IMR-90 (cell line): ENCODE results near the gene CYP2W1. TPM values are rescaled to one million over a fixed set of nuclear protein-coding genes. Genes with fewer than 3 reads are reported as not detected.

Experiments
- ATAC-seq: fragments of 200-7000 bp; cut with Tn5 transposase; 2 replicates; pipeline ENCODE4 v1.9.1; 2020; ENCODE audit warnings: low read depth, mild to moderate bottlenecking, moderate library complexity
- BruUV-seq: library from RNA; stranded (reverse); fragments of 400-500 nt; replicated peaks from 2 replicates; lab custom pipeline; 2021; lab: Mats Ljungman, UMichigan
- CTCF ChIA-PET: fragments of 300-600 bp; formaldehyde crosslinking; extraction: SDS; loops from one replicate; lab custom pipeline; 2021; ENCODE audit warnings: antibody characterized with exemption; lab: Yijun Ruan, JAX
- POLR2A ChIA-PET: fragments of 300-600 bp; sonication (Branson Sonifier 250); formaldehyde crosslinking; loops from one replicate; lab custom pipeline; 2022; ENCODE audit warnings: antibody characterized with exemption; ENCODE audit not compliant: unreplicated experiment; lab: Charles Lee
- DNase-seq: peaks from one replicate; pipeline ENCODE4 v3.0.0; 2013
- H2AFZ ChIP-seq: replicated peaks from 2 replicates; pipeline ENCODE3; 2013; ENCODE audit warnings: low read length, mild to moderate bottlenecking; ENCODE audit not compliant: poor library complexity
- H2AK5ac ChIP-seq: 2 replicates; pipeline ENCODE4 v1.6.1; 2013; ENCODE audit warnings: low read depth, low read length, inconsistent platforms
- H2AK9ac ChIP-seq: replicated peaks from 2 replicates; pipeline ENCODE3; 2013; ENCODE audit warnings: mild to moderate bottlenecking, low read depth, low read length, moderate library complexity; ENCODE audit not compliant: poor library complexity
- H2BK120ac ChIP-seq: 2 replicates; pipeline ENCODE4 v1.6.1; 2013; ENCODE audit warnings: low read depth, low read length, inconsistent platforms
- H2BK15ac ChIP-seq: 3 replicates; pipeline ENCODE4 v1.6.1; 2013; ENCODE audit warnings: low read depth, low read length, inconsistent platforms
- H2BK20ac ChIP-seq: 2 replicates; pipeline ENCODE4 v1.6.1; 2013; ENCODE audit warnings: low read depth, mild to moderate bottlenecking, inconsistent platforms, low read length, moderate library complexity
- H2BK5ac ChIP-seq: 2 replicates; pipeline ENCODE4 v1.6.1; 2013; ENCODE audit warnings: mild to moderate bottlenecking, low read depth, low read length, inconsistent platforms; ENCODE audit not compliant: poor library complexity, severe bottlenecking
- H3K14ac ChIP-seq: replicated peaks from 2 replicates; pipeline ENCODE4 v1.6.1; 2013; ENCODE audit warnings: low read depth, low read length, inconsistent platforms
- H3K18ac ChIP-seq: 2 replicates; pipeline ENCODE4 v1.6.1; 2013; ENCODE audit warnings: low read depth, low read length, control low read depth
- H3K23ac ChIP-seq: 2 replicates; pipeline ENCODE4 v1.6.1; 2013; ENCODE audit warnings: low read depth, low read length, inconsistent platforms
- H3K27ac ChIP-seq: 2 replicates; pipeline ENCODE4 v1.5.1; 2013; ENCODE audit warnings: mild to moderate bottlenecking, control low read depth, low read length; ENCODE audit not compliant: insufficient read depth
- H3K27me3 ChIP-seq: 2 replicates; pipeline ENCODE4 v1.6.1; 2013; ENCODE audit warnings: low read length; ENCODE audit not compliant: control insufficient read depth, insufficient read depth
- H3K36me3 ChIP-seq: 2 replicates; pipeline ENCODE4 v1.6.1; 2013; ENCODE audit warnings: low read length, mixed read lengths; ENCODE audit not compliant: control insufficient read depth, insufficient read depth
- H3K4ac ChIP-seq: 2 replicates; pipeline ENCODE4 v1.6.1; 2013; ENCODE audit warnings: low read depth, low read length, inconsistent platforms
- H3K4me1 ChIP-seq: 2 replicates; pipeline ENCODE4 v1.6.1; 2013; ENCODE audit warnings: low read length, mixed read lengths; ENCODE audit not compliant: control insufficient read depth, insufficient read depth
- H3K4me2 ChIP-seq: 2 replicates; pipeline ENCODE4 v1.6.1; 2013; ENCODE audit warnings: low read depth, mild to moderate bottlenecking, control low read depth, low read length, moderate library complexity
- H3K4me3 ChIP-seq: 2 replicates; pipeline ENCODE4 v1.5.1; 2013; ENCODE audit warnings: low read depth, mild to moderate bottlenecking, control low read depth, low read length, moderate library complexity; ENCODE audit not compliant: insufficient read depth
- H3K56ac ChIP-seq: 2 replicates; pipeline ENCODE4 v1.6.1; 2013; ENCODE audit warnings: low read length, inconsistent platforms; ENCODE audit not compliant: insufficient read depth; ENCODE audit errors: extremely low read depth
- H3K79me1 ChIP-seq, 2 experiments: 2 replicates each; pipeline ENCODE4 v1.6.1; 2013; ENCODE audit warnings: low read length in 2 of 2, inconsistent platforms in 1 of 2, low read depth in 1 of 2
- H3K9ac ChIP-seq: 2 replicates; pipeline ENCODE4 v1.6.1; 2013; ENCODE audit warnings: low read depth, low read length, control low read depth
- H3K9me1 ChIP-seq: 2 replicates; pipeline ENCODE4 v1.6.1; 2013; ENCODE audit warnings: low read length, inconsistent platforms; ENCODE audit not compliant: insufficient read depth
- H3K9me3 ChIP-seq: 2 replicates; pipeline ENCODE4 v1.6.1; 2013; ENCODE audit warnings: low read length; ENCODE audit not compliant: control insufficient read depth, insufficient read depth
- H4K20me1 ChIP-seq: 2 replicates; pipeline ENCODE4 v1.6.1; 2013; ENCODE audit warnings: low read length, inconsistent platforms; ENCODE audit not compliant: insufficient read depth
- H4K5ac ChIP-seq: 2 replicates; pipeline ENCODE4 v1.6.1; 2013; ENCODE audit warnings: mild to moderate bottlenecking, low read depth, low read length, control low read depth
- H4K8ac ChIP-seq, 2 experiments: 2 replicates each; pipeline ENCODE4 v1.6.1; 2013; ENCODE audit warnings: low read depth in 2 of 2, low read length in 2 of 2, control low read depth in 1 of 2, inconsistent platforms in 1 of 2
- H4K91ac ChIP-seq: 2 replicates; pipeline ENCODE4 v1.6.1; 2013; ENCODE audit warnings: low read depth, low read length, inconsistent platforms; ENCODE audit not compliant: insufficient read depth
- CHD1 ChIP-seq: IDR thresholded peaks from 2 replicates; pipeline ENCODE4 v1.6.1; 2012; ENCODE audit warnings: low read depth, low read length, improper control_type of control experiment
- CTCF ChIP-seq: conservative IDR thresholded peaks from 2 replicates; pipeline ENCODE4 v1.5.1; 2012; ENCODE audit warnings: mild to moderate bottlenecking, low read depth, low read length, improper control_type of control experiment
- MAZ ChIP-seq: IDR thresholded peaks from 2 replicates; pipeline ENCODE4 v1.6.1; 2012; ENCODE audit warnings: low read depth, mild to moderate bottlenecking, low read length, improper control_type of control experiment, moderate library complexity, borderline replicate concordance
- MXI1 ChIP-seq: IDR thresholded peaks from 2 replicates; pipeline ENCODE4 v1.6.1; 2012; ENCODE audit warnings: low read depth, mild to moderate bottlenecking, low read length, moderate library complexity, borderline replicate concordance
- POLR2A ChIP-seq: IDR thresholded peaks from 2 replicates; pipeline ENCODE4 v1.6.1; 2012; ENCODE audit warnings: mild to moderate bottlenecking, low read depth, low read length
- RAD21 ChIP-seq: IDR thresholded peaks from 2 replicates; pipeline ENCODE4 v1.6.1; 2012; ENCODE audit warnings: low read length, improper control_type of control experiment
- SMC3 ChIP-seq: fragments of 150-350 bp; IDR thresholded peaks from 2 replicates; pipeline ENCODE4 v1.6.1; 2016; ENCODE audit warnings: low read depth, mild to moderate bottlenecking, antibody characterized with exemption, low read length, moderate library complexity
- USF2 ChIP-seq: fragments of 150-350 bp; IDR thresholded peaks from 2 replicates; pipeline ENCODE4 v1.6.1; 2017; ENCODE audit warnings: mild to moderate bottlenecking, antibody characterized with exemption, low read length, low read depth
- WGBS, 2 experiments: methylation state at CpG; one replicate each; pipeline versions ENCODE4 v1.1.5 to v1.1.7; 2013; ENCODE audit warnings: missing lambda C conversion rate in 2 of 2; ENCODE audit not compliant: insufficient read length in 1 of 2; ENCODE audit errors: extremely low coverage in 2 of 2; 5-methylcytosine and 5-hydroxymethylcytosine counted together
- dilution Hi-C: fragments of 300-500 bp; cut with HindIII; formaldehyde crosslinking; loops from one replicate; pipeline ENCODE4 v1.14.3; 2018; ENCODE audit warnings: low sequenced_read_pairs; ENCODE audit not compliant: unreplicated experiment
- in situ Hi-C: fragments of 300-500 bp; cut with MboI; formaldehyde crosslinking; loops from 3 replicates; pipeline ENCODE4 v1.14.3; 2019; ENCODE audit warnings: low sequenced_read_pairs, inconsistent platforms, mixed read lengths
- intact Hi-C: fragments of 100-400 bp; cut with micrococcal nuclease; formaldehyde crosslinking; loops from 2 replicates; pipeline ENCODE4 v1.10.0; 2022
- polyA plus RNA-seq, 3 experiments: library from polyadenylated mRNA; depleted of rRNA; stranded (reverse); fragments of >200 nt; gene quantifications; 2 replicates each; pipeline ENCODE4 v1.2.3, GENCODE V29; 2012; ENCODE audit warnings: low replicate concordance in 1 of 3
- total RNA-seq: library from RNA; depleted of rRNA; stranded (reverse); fragments of >200 nt; gene quantifications from 2 replicates; pipeline ENCODE4 v1.2.3, GENCODE V29; 2012

Gene CYP2W1
- total and polyA plus RNA-seq, 2 of the 4 experiments (the other 2 are of a cell fraction), result not detected

GRCh38 chr7:992709-993607 is 10.0 kb downstream of the CYP2W1 start:
- in situ Hi-C loops, result loop anchor here (5.0 to 10.0 kb wide), 2 partner anchors 69 to 182 kb away; no protein-coding TSS in a partner anchor
- H3K4me2 ChIP-seq, result no peak overlapping the region
- H3K27ac ChIP-seq, result no peak overlapping the region

More at GRCh38 chr7:992709-993607, 10.0 kb downstream of the CYP2W1 start:
- H3K79me1 ChIP-seq, result no peaks in the 10 kb centered on the region
- H2AK9ac ChIP-seq, result peak overlapping the region; percentile 31
- no peak overlapping the region for H2BK120ac ChIP-seq
- H2BK5ac ChIP-seq, result no peak overlapping the region
- no peak overlapping the region for H3K23ac ChIP-seq
- peaks cover 2% of the 10 kb centered on the region; the same call in 1 of the 2 replicates for H3K36me3 ChIP-seq
- H3K9ac ChIP-seq, result no peak overlapping the region
- no peak overlapping the region for H4K91ac ChIP-seq
- peak; percentile 96 for ATAC-seq
- H3K56ac ChIP-seq, result no peak overlapping the region
- no peaks in the 10 kb centered on the region for H3K9me3 ChIP-seq
- H3K4ac ChIP-seq, result no peak overlapping the region
- no peaks in the 10 kb centered on the region for H3K4me1 ChIP-seq
- H3K27me3 ChIP-seq, result no peaks in the 10 kb centered on the region
- no peak overlapping the region for H3K18ac ChIP-seq
- BruUV-seq, result no TSS peak
- no peak overlapping the region for H4K8ac ChIP-seq
- H2AK5ac ChIP-seq, result no peak overlapping the region
- DNase-seq, result peak; percentile 95
- H4K5ac ChIP-seq, result no peak overlapping the region
- peaks cover 9% of the 10 kb centered on the region; the same call in 1 of the 2 replicates for H4K20me1 ChIP-seq
- POLR2A ChIA-PET, result no interaction called here
- H3K14ac ChIP-seq, result no peak overlapping the region
- no peak overlapping the region for H3K4me3 ChIP-seq
- dilution Hi-C loops, result no loop called here
- no peaks in the 10 kb centered on the region for H3K9me1 ChIP-seq
- intact Hi-C loops, result loop anchor here (1.0 to 2.0 kb wide), 3 partner anchors 72 to 183 kb away; no protein-coding TSS in a partner anchor
- 16% methylated on average over 24 of the region's 34 CpGs; no CpG with 5 or more reads in 1 of the 2 experiments for WGBS, 2 experiments
- CTCF ChIA-PET, result interaction anchor here (0.6 to 3.7 kb wide), 21 partner anchors 13 to 188 kb away, joined by 3 to 60 read pairs (median 4); no protein-coding TSS in a partner anchor
- peak overlapping the region; percentile 86 for H2AFZ ChIP-seq
- no peak for TF ChIP-seq CHD1
- TF ChIP-seq MXI1, result peak; percentile 59; the same call in 1 of the 2 replicates
- peak; percentile 100 for TF ChIP-seq CTCF
- TF ChIP-seq RAD21, result peak; percentile 96
- TF ChIP-seq POLR2A, result 0 out of 2 replicates have a peak, but pooled peaks have one; percentile 45
- TF ChIP-seq SMC3, result peak; percentile 99
- TF ChIP-seq MAZ, result peak; percentile 74
- no peak for TF ChIP-seq USF2
- no peak overlapping the region for H2BK15ac ChIP-seq
- no peak overlapping the region for H2BK20ac ChIP-seq
